OCI-LY3 (cell line): ENCODE data around the gene MAT2A.

Source experiments
- CTCF ChIP-seq: fragments of 200-600, 300-600 bp; sonication (generic); IDR thresholded peaks from 2 replicates; pipeline ENCODE4 v1.5.1; 2014; ENCODE audit warnings: antibody characterized with exemption, low read length, low read depth
- EZH2phosphoT487 ChIP-seq: fragments of 200-600 bp; shearing (Covaris generic); IDR thresholded peaks from 2 replicates; pipeline ENCODE4 v1.6.1; 2018; ENCODE audit warnings: antibody characterized with exemption, mixed run types, low read depth

- no peak for TF ChIP-seq CTCF
- TF ChIP-seq EZH2phosphoT487, result no peak
Measured at GRCh38 chr2:85588645-85589044, 49.7 kb downstream of the MAT2A start.
